ENCODE data around the gene TGFA.

Gene TGFA

GRCh38 chr2:70553584-70554337, at the start of gene TGFA:
TGFA (minus strand) TSS chr2:70553826; CDS start chr2:70553767, 59 bp downstream.
- Histone ChIP-seq H3K4me3 (ENCODE audit: low read depth, low read length) (peak within 1 kb of the TSS; percentile 44), H3K36me3 (no peaks in the 10 kb centered on the region), H3K27me3 (ENCODE audit: insufficient read depth, low read depth, severe bottlenecking) (peaks cover 32% of the 10 kb centered on the region), H3K9me3 (ENCODE audit: severe bottlenecking) (no peaks in the 10 kb centered on the region), H3K27ac (no peak within 1 kb of the TSS)
- peak; percentile 94 for TF ChIP-seq CTCF (IDR thresholded peaks at IDR 0.05; ENCODE audit: low read depth, low read length)
- peak; percentile 89 for DNase-seq

- no peak for TF ChIP-seq CTCF (IDR thresholded peaks at IDR 0.05; ENCODE audit: low read depth, low read length)
- Histone ChIP-seq H3K27me3 (ENCODE audit: insufficient read depth, low read depth, severe bottlenecking) (no peaks in the 10 kb centered on the region), H3K27ac (no peak overlapping the region), H3K4me3 (ENCODE audit: low read depth, low read length) (no peak overlapping the region), H3K9me3 (ENCODE audit: severe bottlenecking) (peaks cover 6% of the 10 kb centered on the region), H3K36me3 (no peaks in the 10 kb centered on the region)
- no peak for DNase-seq
Observed at GRCh38 chr2:70603066-70603465, 49.4 kb upstream of the TGFA start.

- DNase-seq: no peak
- Histone ChIP-seq H3K27ac (no peak overlapping the region), H3K4me3 (ENCODE audit: low read depth, low read length) (no peak overlapping the region), H3K27me3 (ENCODE audit: insufficient read depth, low read depth, severe bottlenecking) (no peaks in the 10 kb centered on the region), H3K9me3 (ENCODE audit: severe bottlenecking) (peaks cover 12% of the 10 kb centered on the region), H3K36me3 (no peaks in the 10 kb centered on the region)
- TF ChIP-seq CTCF (IDR thresholded peaks at IDR 0.05; ENCODE audit: low read depth, low read length): no peak
Observed at GRCh38 chr2:70598197-70598596, 44.6 kb upstream of the TGFA start.

- Histone ChIP-seq H3K27me3 (ENCODE audit: insufficient read depth, low read depth, severe bottlenecking) (no peaks in the 10 kb centered on the region), H3K36me3 (no peaks in the 10 kb centered on the region), H3K27ac (peak overlapping the region; percentile 50), H3K4me3 (ENCODE audit: low read depth, low read length) (no peak overlapping the region), H3K9me3 (ENCODE audit: severe bottlenecking) (peaks cover 12% of the 10 kb centered on the region)
- DNase-seq: no peak
- TF ChIP-seq CTCF (IDR thresholded peaks at IDR 0.05; ENCODE audit: low read depth, low read length): no peak
Observed at GRCh38 chr2:70596739-70597138, 43.1 kb upstream of the TGFA start.

GRCh38 chr2:70596293-70596692, 42.7 kb upstream of the TGFA start:
- no peak overlapping the region for H3K4me3 ChIP-seq (ENCODE audit: low read depth, low read length)
- no peak for TF ChIP-seq CTCF (IDR thresholded peaks at IDR 0.05; ENCODE audit: low read depth, low read length)
- peaks cover 12% of the 10 kb centered on the region for H3K9me3 ChIP-seq (ENCODE audit: severe bottlenecking)
- H3K36me3 ChIP-seq: no peaks in the 10 kb centered on the region
- H3K27ac ChIP-seq: peak overlapping the region; percentile 50; the same call in 1 of the 2 replicates
- no peak for DNase-seq
- H3K27me3 ChIP-seq (ENCODE audit: insufficient read depth, low read depth, severe bottlenecking): no peaks in the 10 kb centered on the region

GRCh38 chr2:70583091-70583490, 29.5 kb upstream of the TGFA start:
- no peaks in the 10 kb centered on the region for H3K27me3 ChIP-seq (ENCODE audit: insufficient read depth, low read depth, severe bottlenecking)
- no peaks in the 10 kb centered on the region for H3K36me3 ChIP-seq
- no peaks in the 10 kb centered on the region for H3K9me3 ChIP-seq (ENCODE audit: severe bottlenecking)
- DNase-seq: no peak
- H3K4me3 ChIP-seq (ENCODE audit: low read depth, low read length): no peak overlapping the region
- TF ChIP-seq CTCF (IDR thresholded peaks at IDR 0.05; ENCODE audit: low read depth, low read length): no peak
- no peak overlapping the region for H3K27ac ChIP-seq
